Central memory CD4-positive, alpha-beta T cell (primary cell): ENCODE results near the gene TTC32.

ENCODE experiments used
- DNase-seq: peaks from one replicate; pipeline ENCODE4 v3.0.0; 2022

The TTC32 gene

GRCh38 chr2:19848029-19848750 is 53.6 kb downstream of the TTC32 start:
- no peak for DNase-seq

GRCh38 chr2:19847486-19847885 is 54.3 kb downstream of the TTC32 start:
- no peak for DNase-seq
